GM20431 (cell line): ENCODE data around the gene MMP10.
"Not testable (repeated sequence)": the region's sequence is repeated elsewhere in the genome, so short reads cannot be mapped to it uniquely, and the experiment has no call there.

ENCODE experiments used
- in situ Hi-C: fragments of 300-500 bp; cut with MseI, MboI; formaldehyde crosslinking; loops from one replicate; pipeline ENCODE4 v1.15.0; 2020; ENCODE audit warnings: low sequenced_read_pairs; ENCODE audit not compliant: unreplicated experiment

Gene MMP10

GRCh38 chr11:102784380-102784779 is 4.0 kb upstream of the MMP10 start:
- in situ Hi-C loops, result no loop called here

- in situ Hi-C loops, result no loop called here
Measured at GRCh38 chr11:102783720-102784119, 3.3 kb upstream of the MMP10 start.

GRCh38 chr11:102783016-102783415 is 2.6 kb upstream of the MMP10 start:
- in situ Hi-C loops, result no loop called here

GRCh38 chr11:102781676-102782075 is 1.2 kb upstream of the MMP10 start:
- in situ Hi-C loops, result no loop called here

GRCh38 chr11:102776454-102776853 is 4.0 kb downstream of the MMP10 start:
- in situ Hi-C loops, result no loop called here

- in situ Hi-C loops, result no loop called here
Measured at GRCh38 chr11:102773386-102773785, 7.0 kb downstream of the MMP10 start.

GRCh38 chr11:102771351-102771750 is 9.1 kb downstream of the MMP10 start:
- in situ Hi-C loops, result no loop called here

GRCh38 chr11:102770191-102770590 is 10.2 kb downstream of the MMP10 start:
- in situ Hi-C loops, result no loop called here

- in situ Hi-C loops, result no loop called here
Measured at GRCh38 chr11:102767800-102768199, 12.6 kb downstream of the MMP10 start.

DNA sequence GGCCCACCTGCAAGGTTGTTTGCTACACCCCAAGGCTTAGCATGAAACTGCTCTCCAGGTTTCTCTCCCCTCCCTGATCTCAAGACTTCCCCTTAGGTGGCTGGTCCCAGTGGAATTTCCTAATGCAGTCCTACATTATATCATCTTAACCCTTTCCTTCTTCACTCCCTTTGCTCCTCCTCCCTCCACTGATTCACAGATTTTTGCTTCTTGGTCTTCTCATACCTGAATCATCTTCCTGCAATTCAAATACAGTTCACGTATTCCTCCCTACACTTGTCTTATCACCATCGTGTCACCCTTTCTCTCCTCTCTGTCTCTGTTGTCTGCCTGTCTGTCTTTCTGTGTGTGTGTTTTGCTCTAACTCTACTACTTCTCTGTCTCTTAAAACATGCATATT is 17.0 kb downstream of the MMP10 start:
- in situ Hi-C loops, result no loop called here

DNA sequence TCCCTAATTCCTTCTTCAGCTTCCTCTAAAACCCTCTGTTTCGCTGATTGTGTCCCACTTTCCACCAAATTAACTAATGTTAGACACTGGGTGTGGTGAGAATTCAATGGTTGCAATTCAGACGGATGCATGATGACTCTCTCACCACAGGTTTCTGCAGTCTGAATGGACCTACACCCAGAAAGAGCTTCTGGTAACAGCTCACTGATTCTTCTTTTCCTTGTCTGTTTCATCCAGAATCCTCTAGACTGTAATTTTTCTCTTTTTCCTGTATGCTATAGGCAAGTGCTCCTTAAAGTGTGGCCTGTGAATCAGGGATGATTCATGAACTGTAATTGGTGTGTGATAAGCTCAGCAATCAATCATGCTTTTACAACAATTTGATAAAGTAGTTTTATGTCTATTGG is 18.1 kb downstream of the MMP10 start:
- in situ Hi-C loops, result no loop called here

- in situ Hi-C loops, result no loop called here
Measured at GRCh38 chr11:102761646-102762238, 18.7 kb downstream of the MMP10 start.

- in situ Hi-C loops, result no loop called here
Measured at GRCh38 chr11:102760344-102761035, 19.9 kb downstream of the MMP10 start.

DNA sequence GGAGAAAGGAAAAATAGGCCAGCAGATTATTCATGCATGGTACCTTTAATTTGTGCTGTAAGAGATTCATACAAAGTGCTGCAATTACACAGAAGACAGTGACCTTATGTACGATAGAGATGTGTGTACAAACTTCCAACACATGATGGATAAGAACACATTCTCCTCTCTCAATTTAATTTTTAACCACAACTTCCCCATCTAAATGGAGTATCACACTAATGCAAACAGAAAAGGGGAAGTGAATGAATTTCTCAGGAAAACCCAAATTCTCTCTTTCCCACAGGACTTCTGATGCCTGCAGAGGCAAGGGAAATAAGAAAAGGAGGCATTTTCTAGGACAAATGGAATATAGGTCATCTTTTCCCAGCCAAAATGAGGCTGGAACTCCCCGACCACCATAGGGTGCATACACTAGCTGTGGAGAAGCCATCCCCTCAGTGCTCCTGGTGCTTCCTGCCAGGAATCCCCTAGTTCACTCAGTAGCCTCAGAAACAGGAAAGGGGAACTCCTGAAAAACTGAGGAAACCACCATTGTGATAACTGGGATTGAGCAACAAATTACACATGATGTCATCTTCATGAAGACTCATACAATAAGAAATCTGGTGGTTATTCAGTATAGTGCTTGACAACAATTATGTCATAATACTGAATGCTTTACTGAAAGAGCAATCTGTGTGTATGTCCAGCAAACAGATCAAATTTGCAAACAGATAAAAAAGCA is 22.4 kb downstream of the MMP10 start:
- in situ Hi-C loops, result no loop called here

DNA sequence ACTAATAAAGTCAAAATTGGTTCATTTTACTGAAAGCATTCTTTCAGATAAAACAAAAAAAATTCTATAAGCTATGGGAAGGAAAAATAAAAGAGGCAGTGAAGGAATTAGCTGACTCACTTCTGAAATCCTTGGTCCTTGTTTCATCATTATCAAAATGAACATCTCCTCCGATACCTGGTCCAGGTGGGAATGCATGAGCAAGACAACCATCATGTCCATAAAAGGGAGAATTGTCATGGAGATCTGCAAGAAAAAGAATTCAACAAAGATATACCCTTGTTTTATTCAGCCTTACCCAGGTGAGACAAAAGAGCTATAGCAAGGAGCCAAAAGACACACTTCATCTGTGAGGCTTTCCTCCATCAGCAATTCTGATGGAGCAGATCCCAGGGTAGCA is 27.2 kb downstream of the MMP10 start:
- in situ Hi-C loops, result no loop called here

DNA sequence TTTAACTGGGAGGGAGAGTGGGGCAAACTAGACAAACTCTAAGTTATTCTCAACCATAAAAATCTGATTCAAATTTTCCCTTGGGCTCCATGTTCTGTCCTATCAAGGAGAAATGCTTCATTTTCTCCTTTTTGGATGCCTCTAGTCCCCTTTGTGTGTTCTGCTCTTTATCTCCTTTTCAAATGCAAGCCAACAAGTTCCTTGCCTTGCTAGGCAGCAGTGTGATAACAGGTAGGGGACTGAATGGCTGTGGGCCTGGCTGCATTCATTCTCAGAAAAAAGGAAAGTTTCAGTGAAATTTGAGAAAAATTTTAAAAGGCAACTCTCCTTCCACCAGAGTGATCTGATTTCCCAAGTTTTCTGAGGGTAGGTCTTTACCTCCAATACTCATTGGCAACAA is 28.8 kb downstream of the MMP10 start:
- in situ Hi-C loops, result no loop called here

- in situ Hi-C loops, result no loop called here
Measured at GRCh38 chr11:102749101-102749722, 31.2 kb downstream of the MMP10 start.

DNA sequence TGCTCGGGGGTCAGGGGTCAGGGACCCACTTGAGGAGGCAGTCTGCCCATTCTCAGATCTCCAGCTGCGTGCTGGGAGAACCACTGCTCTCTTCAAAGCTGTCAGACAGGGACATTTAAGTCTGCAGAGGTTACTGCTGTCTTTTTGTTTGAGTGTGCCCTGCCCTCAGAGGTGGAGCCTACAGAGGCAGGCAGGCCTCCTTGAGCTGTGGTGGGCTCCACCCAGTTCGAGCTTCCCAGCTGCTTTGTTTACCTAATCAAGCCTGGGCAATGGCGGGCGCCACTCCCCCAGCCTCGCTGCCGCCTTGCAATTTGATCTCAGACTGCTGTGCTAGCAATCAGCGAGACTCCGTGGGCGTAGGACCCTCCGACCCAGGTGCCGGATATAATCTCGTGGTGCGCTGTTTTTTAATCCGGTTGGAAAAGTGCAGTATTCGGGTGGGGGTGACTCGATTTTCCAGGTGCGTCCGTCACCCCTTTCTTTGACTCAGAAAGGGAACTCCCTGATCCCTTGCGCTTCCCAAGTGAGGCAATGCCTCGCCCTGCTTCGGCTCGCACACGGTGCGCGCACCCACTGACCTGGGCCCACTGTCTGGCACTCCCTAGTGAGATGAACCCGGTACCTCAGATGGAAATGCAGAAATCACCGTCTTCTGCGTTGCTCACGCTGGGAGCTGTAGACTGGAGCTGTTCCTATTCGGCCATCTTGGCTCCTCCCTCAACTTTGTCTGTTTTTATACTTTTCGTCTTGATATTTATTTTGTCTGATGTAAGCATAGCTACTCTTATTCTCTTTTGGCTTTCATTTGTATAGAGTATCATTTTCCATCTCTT is 33.5 kb downstream of the MMP10 start:
- in situ Hi-C loops, result not testable (repeated sequence)

DNA sequence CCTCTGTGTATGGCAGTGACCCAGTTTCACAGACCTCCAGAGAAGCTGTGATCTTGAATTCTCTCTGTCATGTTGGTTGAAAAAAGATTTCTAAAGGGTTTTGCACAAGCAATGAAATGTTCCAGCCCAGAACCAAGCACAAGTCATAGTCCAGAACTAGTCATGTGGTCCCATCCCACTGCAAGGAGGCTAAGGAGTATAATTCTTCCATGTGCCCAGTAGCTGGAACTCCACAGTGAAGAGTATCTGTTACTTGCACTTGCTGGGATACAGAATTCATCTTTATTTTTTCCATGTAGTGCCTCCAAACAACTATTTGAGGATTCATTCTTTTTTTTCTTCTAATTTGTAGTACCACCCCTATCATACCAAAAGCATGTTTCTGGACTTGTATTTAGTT is 45.8 kb downstream of the MMP10 start:
- in situ Hi-C loops, result no loop called here

GRCh38 chr11:102733232-102733875 is 47.1 kb downstream of the MMP10 start:
- in situ Hi-C loops, result no loop called here
